ENCODE results near the gene LDB1. TPM values are rescaled to one million over a fixed set of nuclear protein-coding genes. Genes with fewer than 3 reads are reported as not detected.

Gene LDB1
- total RNA-seq, 1 donor from 2014 or later, result 160 TPM

- Mint-ChIP-seq H3K27me3 (ENCODE audit: unreplicated experiment) (peaks cover 3% of the 10 kb centered on the region), H3K4me3 (ENCODE audit: unreplicated experiment) (peak overlapping the region; percentile 23), H3K9me3 (ENCODE audit: unreplicated experiment) (no peaks in the 10 kb centered on the region), H3K27ac (ENCODE audit: unreplicated experiment) (no peak overlapping the region), H3K36me3 (ENCODE audit: low read depth, unreplicated experiment) (peaks cover 39% of the 10 kb centered on the region), H3K4me1 (ENCODE audit: unreplicated experiment) (no peaks in the 10 kb centered on the region)
- TF ChIP-seq, protein P1, sequence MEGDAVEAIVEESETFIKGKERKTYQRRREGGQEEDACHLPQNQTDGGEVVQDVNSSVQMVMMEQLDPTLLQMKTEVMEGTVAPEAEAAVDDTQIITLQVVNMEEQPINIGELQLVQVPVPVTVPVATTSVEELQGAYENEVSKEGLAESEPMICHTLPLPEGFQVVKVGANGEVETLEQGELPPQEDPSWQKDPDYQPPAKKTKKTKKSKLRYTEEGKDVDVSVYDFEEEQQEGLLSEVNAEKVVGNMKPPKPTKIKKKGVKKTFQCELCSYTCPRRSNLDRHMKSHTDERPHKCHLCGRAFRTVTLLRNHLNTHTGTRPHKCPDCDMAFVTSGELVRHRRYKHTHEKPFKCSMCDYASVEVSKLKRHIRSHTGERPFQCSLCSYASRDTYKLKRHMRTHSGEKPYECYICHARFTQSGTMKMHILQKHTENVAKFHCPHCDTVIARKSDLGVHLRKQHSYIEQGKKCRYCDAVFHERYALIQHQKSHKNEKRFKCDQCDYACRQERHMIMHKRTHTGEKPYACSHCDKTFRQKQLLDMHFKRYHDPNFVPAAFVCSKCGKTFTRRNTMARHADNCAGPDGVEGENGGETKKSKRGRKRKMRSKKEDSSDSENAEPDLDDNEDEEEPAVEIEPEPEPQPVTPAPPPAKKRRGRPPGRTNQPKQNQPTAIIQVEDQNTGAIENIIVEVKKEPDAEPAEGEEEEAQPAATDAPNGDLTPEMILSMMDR (IDR thresholded peaks at IDR 0.05; ENCODE audit: unreplicated experiment), result no peak
- DNase-seq (ENCODE audit: low spot score), result no peak
These were observed 39.0 kb upstream of the LDB1 start for GRCh38 chr10:102159051-102159597.

DNA sequence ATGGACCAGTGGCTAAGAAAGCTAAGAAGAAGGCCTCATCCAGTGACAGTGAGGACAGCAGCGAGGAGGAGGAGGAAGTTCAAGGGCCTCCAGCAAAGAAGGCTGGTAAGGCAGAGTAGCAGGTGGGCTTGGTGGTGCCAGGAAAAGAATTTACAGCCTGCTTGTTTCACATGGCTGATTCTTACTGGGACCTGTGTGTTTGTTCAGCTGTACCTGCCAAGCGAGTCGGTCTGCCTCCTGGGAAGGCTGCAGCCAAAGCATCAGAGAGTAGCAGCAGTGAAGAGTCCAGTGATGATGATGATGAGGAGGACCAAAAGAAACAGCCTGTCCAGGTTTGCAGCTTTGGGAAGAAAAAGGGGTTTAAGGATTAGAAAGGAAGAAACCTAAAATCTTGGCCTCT lies 37.1 kb upstream of the LDB1 start:
- H3K4me1 Mint-ChIP-seq (ENCODE audit: unreplicated experiment), result peaks cover 9% of the 10 kb centered on the region
- TF ChIP-seq, protein P1 (IDR thresholded peaks at IDR 0.05; ENCODE audit: unreplicated experiment), result no peak
- H3K4me3 Mint-ChIP-seq (ENCODE audit: unreplicated experiment), result no peak overlapping the region
- H3K36me3 Mint-ChIP-seq (ENCODE audit: low read depth, unreplicated experiment), result peaks cover 32% of the 10 kb centered on the region
- DNase-seq (ENCODE audit: low spot score), result no peak
- H3K27me3 Mint-ChIP-seq (ENCODE audit: unreplicated experiment), result peaks cover 3% of the 10 kb centered on the region
- H3K9me3 Mint-ChIP-seq (ENCODE audit: unreplicated experiment), result no peaks in the 10 kb centered on the region
- H3K27ac Mint-ChIP-seq (ENCODE audit: unreplicated experiment), result no peak overlapping the region

GRCh38 chr10:102154466-102155116 lies 34.4 kb upstream of the LDB1 start:
- Mint-ChIP-seq H3K27me3 (ENCODE audit: unreplicated experiment) (peaks cover 8% of the 10 kb centered on the region), H3K4me1 (ENCODE audit: unreplicated experiment) (peaks cover 15% of the 10 kb centered on the region), H3K9me3 (ENCODE audit: unreplicated experiment) (no peaks in the 10 kb centered on the region), H3K27ac (ENCODE audit: unreplicated experiment) (no peak overlapping the region), H3K4me3 (ENCODE audit: unreplicated experiment) (no peak overlapping the region), H3K36me3 (ENCODE audit: low read depth, unreplicated experiment) (peaks cover 20% of the 10 kb centered on the region)
- DNase-seq (ENCODE audit: low spot score), result no peak
- TF ChIP-seq, protein P1 (IDR thresholded peaks at IDR 0.05; ENCODE audit: unreplicated experiment), result no peak

GRCh38 chr10:102153093-102153620 lies 33.0 kb upstream of the LDB1 start:
- H3K27me3 Mint-ChIP-seq (ENCODE audit: unreplicated experiment), result peaks cover 8% of the 10 kb centered on the region
- H3K4me3 Mint-ChIP-seq (ENCODE audit: unreplicated experiment), result peak overlapping the region; percentile 90
- peaks cover 15% of the 10 kb centered on the region for H3K4me1 Mint-ChIP-seq (ENCODE audit: unreplicated experiment)
- TF ChIP-seq, protein P1 (IDR thresholded peaks at IDR 0.05; ENCODE audit: unreplicated experiment), result no peak
- H3K36me3 Mint-ChIP-seq (ENCODE audit: low read depth, unreplicated experiment), result peaks cover 18% of the 10 kb centered on the region
- peak overlapping the region; percentile 74 for H3K27ac Mint-ChIP-seq (ENCODE audit: unreplicated experiment)
- no peaks in the 10 kb centered on the region for H3K9me3 Mint-ChIP-seq (ENCODE audit: unreplicated experiment)
- DNase-seq (ENCODE audit: low spot score), result no peak

DNA sequence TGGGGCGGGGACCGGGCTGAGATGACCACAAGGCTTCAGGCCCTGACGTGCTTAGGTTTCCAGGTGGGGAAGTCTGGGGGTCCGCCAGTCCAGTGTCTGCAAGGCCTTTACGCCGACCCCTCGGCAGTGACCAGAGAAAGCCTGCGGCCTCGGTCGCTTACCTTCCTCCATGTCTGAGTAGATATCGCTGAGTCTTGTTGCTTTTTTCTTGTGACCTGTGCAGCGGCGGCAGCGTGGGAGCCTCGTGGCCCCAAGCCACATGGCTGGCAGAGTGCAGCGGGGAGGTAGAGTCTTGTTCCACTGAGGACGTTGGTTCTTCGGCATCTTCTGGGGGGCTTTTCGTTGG lies 32.4 kb upstream of the LDB1 start:
- H3K4me1 Mint-ChIP-seq (ENCODE audit: unreplicated experiment), result peaks cover 15% of the 10 kb centered on the region
- peak overlapping the region; percentile 74 for H3K27ac Mint-ChIP-seq (ENCODE audit: unreplicated experiment)
- H3K4me3 Mint-ChIP-seq (ENCODE audit: unreplicated experiment), result peak overlapping the region; percentile 90
- TF ChIP-seq, protein P1 (IDR thresholded peaks at IDR 0.05; ENCODE audit: unreplicated experiment), result no peak
- no peaks in the 10 kb centered on the region for H3K9me3 Mint-ChIP-seq (ENCODE audit: unreplicated experiment)
- H3K27me3 Mint-ChIP-seq (ENCODE audit: unreplicated experiment), result peaks cover 8% of the 10 kb centered on the region
- DNase-seq (ENCODE audit: low spot score), result no peak
- H3K36me3 Mint-ChIP-seq (ENCODE audit: low read depth, unreplicated experiment), result peaks cover 24% of the 10 kb centered on the region
